ENCODE data around the gene DCN. TPM values are rescaled to one million over a fixed set of nuclear protein-coding genes. Genes with fewer than 3 reads are reported as not detected.
A peak's percentile ranks its signal among the peaks of the same experiment; 100 is the strongest.

DCN gene
- total RNA-seq, 1 donor: 1,400 TPM

DNA sequence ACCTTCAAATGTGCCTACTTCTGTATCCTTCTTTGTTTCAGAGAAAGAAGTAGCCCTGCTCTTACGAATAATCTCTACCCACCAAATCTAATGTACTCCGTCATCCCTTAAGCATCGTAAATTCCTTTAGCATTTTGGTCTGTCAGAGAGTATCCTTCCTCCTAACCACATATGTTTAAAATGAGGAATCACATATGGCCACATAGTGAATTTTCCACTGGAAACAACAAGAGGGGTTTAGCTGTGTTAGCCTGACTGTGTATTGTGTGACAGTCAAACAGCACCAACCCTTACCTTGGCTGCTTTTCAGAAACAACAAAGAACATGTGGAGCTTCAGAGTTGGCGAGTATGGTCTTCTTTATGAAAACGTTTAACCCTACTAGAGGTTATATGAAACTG is 76.8 kb downstream of the DCN start:
- TF ChIP-seq, protein P1, sequence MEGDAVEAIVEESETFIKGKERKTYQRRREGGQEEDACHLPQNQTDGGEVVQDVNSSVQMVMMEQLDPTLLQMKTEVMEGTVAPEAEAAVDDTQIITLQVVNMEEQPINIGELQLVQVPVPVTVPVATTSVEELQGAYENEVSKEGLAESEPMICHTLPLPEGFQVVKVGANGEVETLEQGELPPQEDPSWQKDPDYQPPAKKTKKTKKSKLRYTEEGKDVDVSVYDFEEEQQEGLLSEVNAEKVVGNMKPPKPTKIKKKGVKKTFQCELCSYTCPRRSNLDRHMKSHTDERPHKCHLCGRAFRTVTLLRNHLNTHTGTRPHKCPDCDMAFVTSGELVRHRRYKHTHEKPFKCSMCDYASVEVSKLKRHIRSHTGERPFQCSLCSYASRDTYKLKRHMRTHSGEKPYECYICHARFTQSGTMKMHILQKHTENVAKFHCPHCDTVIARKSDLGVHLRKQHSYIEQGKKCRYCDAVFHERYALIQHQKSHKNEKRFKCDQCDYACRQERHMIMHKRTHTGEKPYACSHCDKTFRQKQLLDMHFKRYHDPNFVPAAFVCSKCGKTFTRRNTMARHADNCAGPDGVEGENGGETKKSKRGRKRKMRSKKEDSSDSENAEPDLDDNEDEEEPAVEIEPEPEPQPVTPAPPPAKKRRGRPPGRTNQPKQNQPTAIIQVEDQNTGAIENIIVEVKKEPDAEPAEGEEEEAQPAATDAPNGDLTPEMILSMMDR (IDR thresholded peaks at IDR 0.05; ENCODE audit: extremely low read depth, low read depth, low read length): no peak
- H3K9me3 ChIP-seq (ENCODE audit: low read depth, low read length): no peaks in the 10 kb centered on the region
- H4K20me1 ChIP-seq (ENCODE audit: insufficient read depth, low read length): no peaks in the 10 kb centered on the region
- no peak overlapping the region for H2AFZ ChIP-seq (ENCODE audit: low read length)
- H3K4me3 ChIP-seq (ENCODE audit: insufficient read depth, low read length): peak overlapping the region; percentile 19
- H3K79me2 ChIP-seq (ENCODE audit: insufficient read depth, low read length): peaks cover 32% of the 10 kb centered on the region
- H3K27me3 ChIP-seq (ENCODE audit: insufficient read depth, low read length): no peaks in the 10 kb centered on the region
- H3K4me2 ChIP-seq (ENCODE audit: insufficient read depth, low read length): peak overlapping the region; percentile 43
- no peak for DNase-seq (ENCODE audit: insufficient read length, low spot score, missing footprints)
- H3K27ac ChIP-seq (ENCODE audit: low read depth, low read length): no peak overlapping the region
- H3K36me3 ChIP-seq (ENCODE audit: insufficient read depth, low read length): peaks cover 53% of the 10 kb centered on the region
- peaks cover 46% of the 10 kb centered on the region for H3K4me1 ChIP-seq (ENCODE audit: insufficient read depth, low read length)

DNA sequence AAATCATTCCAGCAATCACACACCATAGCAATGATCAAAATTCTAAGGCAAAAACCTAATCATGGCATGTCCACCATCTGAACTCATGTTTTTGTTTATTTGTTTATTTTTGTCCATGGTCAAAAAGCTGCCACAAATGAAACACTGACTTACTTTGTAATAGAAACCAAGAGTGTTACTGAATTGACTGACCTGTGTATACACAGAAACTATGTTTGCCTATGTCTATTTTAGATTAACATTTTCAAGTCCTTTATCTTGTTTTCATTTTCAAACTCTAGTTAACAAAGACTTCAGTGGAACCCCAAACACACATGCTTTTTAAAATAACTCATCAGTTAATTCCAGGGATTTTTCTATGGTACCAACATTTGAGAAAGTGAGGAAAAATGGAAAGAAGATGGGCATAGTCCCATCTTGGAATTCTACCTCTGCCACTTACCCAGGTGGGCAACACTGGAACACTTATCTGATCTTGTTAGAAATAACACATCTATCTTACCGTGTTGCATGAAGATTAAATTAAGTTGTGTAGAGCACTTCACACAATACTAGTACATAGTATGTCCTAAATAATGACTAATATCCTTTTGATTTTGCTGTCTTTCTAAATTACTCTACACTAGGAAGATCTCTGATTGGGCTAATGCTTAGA is 77.7 kb downstream of the DCN start:
- TF ChIP-seq, protein P1 (IDR thresholded peaks at IDR 0.05; ENCODE audit: extremely low read depth, low read depth, low read length): no peak
- Histone ChIP-seq H3K27ac (ENCODE audit: low read depth, low read length) (no peak overlapping the region), H3K27me3 (ENCODE audit: insufficient read depth, low read length) (no peaks in the 10 kb centered on the region), H3K9me3 (ENCODE audit: low read depth, low read length) (no peaks in the 10 kb centered on the region), H3K79me2 (ENCODE audit: insufficient read depth, low read length) (peaks cover 25% of the 10 kb centered on the region), H3K4me1 (ENCODE audit: insufficient read depth, low read length) (peaks cover 52% of the 10 kb centered on the region), H3K4me3 (ENCODE audit: insufficient read depth, low read length) (peak overlapping the region; percentile 16), H3K4me2 (ENCODE audit: insufficient read depth, low read length) (peak overlapping the region; percentile 43), H3K36me3 (ENCODE audit: insufficient read depth, low read length) (peaks cover 53% of the 10 kb centered on the region), H2AFZ (ENCODE audit: low read length) (no peak overlapping the region), H4K20me1 (ENCODE audit: insufficient read depth, low read length) (no peaks in the 10 kb centered on the region)
- DNase-seq (ENCODE audit: insufficient read length, low spot score, missing footprints): no peak

DNA sequence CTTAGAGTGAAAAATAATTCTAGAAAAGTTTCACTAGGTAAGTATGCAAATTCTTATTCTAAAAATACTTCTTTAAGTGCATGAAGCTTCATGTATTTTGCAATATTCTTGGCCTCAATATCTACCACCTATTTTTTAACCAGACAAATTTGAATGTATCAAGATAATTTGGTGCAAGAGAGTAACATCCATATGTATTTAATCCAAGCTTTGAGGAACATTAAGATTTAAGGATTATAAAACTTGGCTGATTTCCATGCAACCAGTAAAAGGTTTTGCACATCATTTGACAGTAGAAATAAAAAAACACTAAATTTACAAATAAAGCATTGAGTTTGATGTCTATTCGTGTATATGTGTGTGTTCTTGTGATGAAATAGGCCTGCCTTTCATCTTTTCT is 79.0 kb downstream of the DCN start:
- peaks cover 52% of the 10 kb centered on the region for H3K36me3 ChIP-seq (ENCODE audit: insufficient read depth, low read length)

DNA sequence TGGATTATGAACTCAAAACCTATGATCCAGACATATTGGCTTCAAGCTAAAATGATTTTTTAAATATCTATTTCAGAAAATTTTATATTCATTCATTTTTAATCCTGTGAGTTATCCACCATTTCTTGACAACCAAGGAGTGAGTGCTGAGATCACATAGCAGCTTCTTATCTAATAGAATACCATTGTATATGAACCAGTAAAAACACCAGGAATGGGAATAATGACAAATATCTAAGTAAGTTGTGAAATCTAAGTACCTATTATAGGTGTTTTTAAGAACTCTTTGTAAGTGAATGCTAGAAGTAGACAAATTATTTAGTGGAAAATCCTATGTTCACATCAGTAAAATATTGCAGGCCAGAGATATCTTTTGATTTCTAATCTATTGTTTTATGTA is 79.5 kb downstream of the DCN start:
- Histone ChIP-seq H3K4me2 (ENCODE audit: insufficient read depth, low read length) (no peak overlapping the region), H4K20me1 (ENCODE audit: insufficient read depth, low read length) (no peaks in the 10 kb centered on the region), H3K27ac (ENCODE audit: low read depth, low read length) (no peak overlapping the region), H3K4me3 (ENCODE audit: insufficient read depth, low read length) (no peak overlapping the region), H2AFZ (ENCODE audit: low read length) (no peak overlapping the region), H3K36me3 (ENCODE audit: insufficient read depth, low read length) (peaks cover 47% of the 10 kb centered on the region), H3K79me2 (ENCODE audit: insufficient read depth, low read length) (peaks cover 15% of the 10 kb centered on the region), H3K27me3 (ENCODE audit: insufficient read depth, low read length) (no peaks in the 10 kb centered on the region), H3K9me3 (ENCODE audit: low read depth, low read length) (no peaks in the 10 kb centered on the region), H3K4me1 (ENCODE audit: insufficient read depth, low read length) (peaks cover 50% of the 10 kb centered on the region)
- TF ChIP-seq, protein P1 (IDR thresholded peaks at IDR 0.05; ENCODE audit: extremely low read depth, low read depth, low read length): no peak
- no peak for DNase-seq (ENCODE audit: insufficient read length, low spot score, missing footprints)

More for the DNA sequence above, 79.0 kb downstream of the DCN start:
- Histone ChIP-seq H3K4me2 (ENCODE audit: insufficient read depth, low read length) (no peak overlapping the region), H3K79me2 (ENCODE audit: insufficient read depth, low read length) (peaks cover 21% of the 10 kb centered on the region), H4K20me1 (ENCODE audit: insufficient read depth, low read length) (no peaks in the 10 kb centered on the region), H3K27ac (ENCODE audit: low read depth, low read length) (no peak overlapping the region), H3K9me3 (ENCODE audit: low read depth, low read length) (no peaks in the 10 kb centered on the region), H2AFZ (ENCODE audit: low read length) (no peak overlapping the region), H3K4me3 (ENCODE audit: insufficient read depth, low read length) (no peak overlapping the region), H3K4me1 (ENCODE audit: insufficient read depth, low read length) (peaks cover 50% of the 10 kb centered on the region), H3K27me3 (ENCODE audit: insufficient read depth, low read length) (no peaks in the 10 kb centered on the region)
- TF ChIP-seq, protein P1 (IDR thresholded peaks at IDR 0.05; ENCODE audit: extremely low read depth, low read depth, low read length): no peak
- DNase-seq (ENCODE audit: insufficient read length, low spot score, missing footprints): no peak

All from osteoblast (primary cell).